OCI-LY7 (cell line): ENCODE data around the gene SURF1. TPM values are rescaled to one million over a fixed set of nuclear protein-coding genes. Genes with fewer than 3 reads are reported as not detected.

Experiments used
- BruUV-seq: library from RNA; stranded (reverse); fragments of 400-500 nt; replicated peaks from 2 replicates; lab custom pipeline; 2021; lab: Mats Ljungman, UMichigan
- CTCF ChIA-PET: fragments of 300-600 bp; sonication (Branson Sonifier 250); formaldehyde crosslinking; loops from one replicate; lab custom pipeline; 2022; ENCODE audit warnings: antibody characterized with exemption; ENCODE audit not compliant: unreplicated experiment; lab: Charles Lee
- POLR2A ChIA-PET: fragments of 300-600 bp; sonication (Branson Sonifier 250); formaldehyde crosslinking; loops from one replicate; lab custom pipeline; 2022; ENCODE audit warnings: antibody characterized with exemption; lab: Charles Lee
- DNase-seq: peaks from one replicate; pipeline ENCODE4 v3.0.0-alpha.2; 2015; ENCODE audit warnings: low spot score
- H2AFZ ChIP-seq: fragments of 200-600 bp; sonication (generic), shearing (Covaris generic); 2 replicates; pipeline ENCODE4 v1.6.1; 2014; ENCODE audit warnings: mild to moderate bottlenecking, antibody characterized with exemption, low read length, moderate library complexity
- H3K27ac ChIP-seq: fragments of 200-600 bp; sonication (generic); 2 replicates; pipeline ENCODE4 v1.5.1; 2014; ENCODE audit warnings: mixed run types, low read depth, mild to moderate bottlenecking, moderate library complexity, low read length, inconsistent platforms; ENCODE audit not compliant: poor library complexity, severe bottlenecking
- H3K36me3 ChIP-seq: fragments of 200-600 bp; sonication (generic); 2 replicates; pipeline ENCODE4 v1.6.1; 2014; ENCODE audit warnings: mild to moderate bottlenecking, antibody characterized with exemption, low read length, moderate library complexity, mixed read lengths; ENCODE audit not compliant: insufficient read depth
- H3K4me1 ChIP-seq: fragments of 200-600 bp; sonication (generic); 2 replicates; pipeline ENCODE4 v1.5.1; 2014; ENCODE audit warnings: mild to moderate bottlenecking, low read length; ENCODE audit not compliant: insufficient read depth, poor library complexity, severe bottlenecking
- H3K4me2 ChIP-seq: fragments of 200-600 bp; sonication (generic); 2 replicates; pipeline ENCODE4 v1.6.1; 2014; ENCODE audit warnings: mild to moderate bottlenecking, low read length
- H3K4me3 ChIP-seq: fragments of 200-600 bp; sonication (generic); 2 replicates; pipeline ENCODE4 v1.5.1; 2014; ENCODE audit warnings: mild to moderate bottlenecking, low read depth, low read length; ENCODE audit not compliant: poor library complexity, severe bottlenecking
- H3K79me2 ChIP-seq: fragments of 200-600 bp; sonication (generic); 2 replicates; pipeline ENCODE4 v1.6.1; 2016; ENCODE audit warnings: low read depth, mild to moderate bottlenecking, low read length, moderate library complexity, mixed read lengths; ENCODE audit not compliant: insufficient read depth
- H3K9me2 ChIP-seq: fragments of 200-600 bp; sonication (generic); 2 replicates; pipeline ENCODE4 v1.6.1; 2016; ENCODE audit warnings: mild to moderate bottlenecking, low read length, mixed read lengths; ENCODE audit not compliant: insufficient read depth
- H3K9me3 ChIP-seq: fragments of 200-600 bp; sonication (generic); 2 replicates; pipeline ENCODE4 v1.6.1; 2014; ENCODE audit warnings: mild to moderate bottlenecking, mixed run types, low read length, mixed read lengths
- H4K20me1 ChIP-seq: fragments of 200-600 bp; sonication (generic); 2 replicates; pipeline ENCODE4 v1.6.1; 2014; ENCODE audit warnings: mild to moderate bottlenecking, antibody characterized with exemption, low read length, moderate library complexity, mixed read lengths; ENCODE audit not compliant: insufficient read depth
- EZH2phosphoT487 ChIP-seq: fragments of 200-600 bp; sonication (generic); IDR thresholded peaks from 2 replicates; pipeline ENCODE4 v1.6.1; 2018; ENCODE audit warnings: low read depth, borderline replicate concordance, mild to moderate bottlenecking, mixed run types, antibody characterized with exemption, low read length, moderate library complexity, mixed read lengths
- intact Hi-C: fragments of 100-400 bp; cut with micrococcal nuclease; formaldehyde crosslinking; loops from one replicate; pipeline ENCODE4 v1.10.0; 2022; ENCODE audit not compliant: unreplicated experiment
- total RNA-seq, 2 experiments: library from RNA; depleted of rRNA in 1 of 2; stranded (reverse); fragments of >200 nt in 1 of 2; shearing (Covaris generic) in 1 of 2; gene quantifications; 2 replicates each; pipeline ENCODE4 v1.2.3, GENCODE V29; 2014 to 2022
- TF ChIP-seq, protein P1 (sequence below): fragments of 200-600 bp; sonication (generic); conservative IDR thresholded peaks from 2 replicates; pipeline ENCODE4 v1.5.1; 2014; ENCODE audit warnings: mild to moderate bottlenecking, antibody characterized with exemption, low read length, moderate library complexity, mixed read lengths

The SURF1 gene
- total RNA-seq, 2 experiments from 2014 or later, result 22.9 to 38.9 TPM

DNA sequence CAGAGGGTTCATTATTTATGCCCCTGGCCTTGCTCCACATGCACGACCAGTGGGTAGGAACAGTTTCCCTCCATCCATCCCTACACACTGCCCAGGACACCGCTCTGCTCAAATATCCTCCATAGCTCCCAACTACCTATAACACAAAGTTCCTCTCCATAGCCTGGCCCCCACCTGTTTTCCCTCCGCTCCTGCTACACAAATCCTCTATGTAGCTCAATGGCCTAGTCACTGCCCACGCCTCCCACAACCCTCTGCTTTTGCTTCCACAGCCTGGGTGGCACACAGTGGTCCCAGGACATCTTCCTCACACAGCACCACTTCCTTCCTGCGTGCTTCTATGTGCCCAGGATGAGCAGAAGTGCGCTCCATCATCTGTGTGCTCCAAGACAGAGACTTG lies 41.1 kb upstream of the SURF1 start:
- no peak for DNase-seq
- no peak overlapping the region for H3K4me3 ChIP-seq
- no TSS peak for BruUV-seq
- no peaks in the 10 kb centered on the region for H3K9me2 ChIP-seq
- POLR2A ChIA-PET, result no interaction called here
- H2AFZ ChIP-seq, result no peak overlapping the region
- intact Hi-C loops, result no loop called here
- CTCF ChIA-PET, result no interaction called here
- no peaks in the 10 kb centered on the region for H4K20me1 ChIP-seq
- H3K4me1 ChIP-seq, result no peaks in the 10 kb centered on the region
- H3K4me2 ChIP-seq, result no peak overlapping the region
- H3K27ac ChIP-seq, result no peak overlapping the region
- no peaks in the 10 kb centered on the region for H3K9me3 ChIP-seq
- no peaks in the 10 kb centered on the region for H3K36me3 ChIP-seq
- no peaks in the 10 kb centered on the region for H3K79me2 ChIP-seq
- TF ChIP-seq, protein P1, sequence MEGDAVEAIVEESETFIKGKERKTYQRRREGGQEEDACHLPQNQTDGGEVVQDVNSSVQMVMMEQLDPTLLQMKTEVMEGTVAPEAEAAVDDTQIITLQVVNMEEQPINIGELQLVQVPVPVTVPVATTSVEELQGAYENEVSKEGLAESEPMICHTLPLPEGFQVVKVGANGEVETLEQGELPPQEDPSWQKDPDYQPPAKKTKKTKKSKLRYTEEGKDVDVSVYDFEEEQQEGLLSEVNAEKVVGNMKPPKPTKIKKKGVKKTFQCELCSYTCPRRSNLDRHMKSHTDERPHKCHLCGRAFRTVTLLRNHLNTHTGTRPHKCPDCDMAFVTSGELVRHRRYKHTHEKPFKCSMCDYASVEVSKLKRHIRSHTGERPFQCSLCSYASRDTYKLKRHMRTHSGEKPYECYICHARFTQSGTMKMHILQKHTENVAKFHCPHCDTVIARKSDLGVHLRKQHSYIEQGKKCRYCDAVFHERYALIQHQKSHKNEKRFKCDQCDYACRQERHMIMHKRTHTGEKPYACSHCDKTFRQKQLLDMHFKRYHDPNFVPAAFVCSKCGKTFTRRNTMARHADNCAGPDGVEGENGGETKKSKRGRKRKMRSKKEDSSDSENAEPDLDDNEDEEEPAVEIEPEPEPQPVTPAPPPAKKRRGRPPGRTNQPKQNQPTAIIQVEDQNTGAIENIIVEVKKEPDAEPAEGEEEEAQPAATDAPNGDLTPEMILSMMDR, result no peak
- no peak for TF ChIP-seq EZH2phosphoT487

DNA sequence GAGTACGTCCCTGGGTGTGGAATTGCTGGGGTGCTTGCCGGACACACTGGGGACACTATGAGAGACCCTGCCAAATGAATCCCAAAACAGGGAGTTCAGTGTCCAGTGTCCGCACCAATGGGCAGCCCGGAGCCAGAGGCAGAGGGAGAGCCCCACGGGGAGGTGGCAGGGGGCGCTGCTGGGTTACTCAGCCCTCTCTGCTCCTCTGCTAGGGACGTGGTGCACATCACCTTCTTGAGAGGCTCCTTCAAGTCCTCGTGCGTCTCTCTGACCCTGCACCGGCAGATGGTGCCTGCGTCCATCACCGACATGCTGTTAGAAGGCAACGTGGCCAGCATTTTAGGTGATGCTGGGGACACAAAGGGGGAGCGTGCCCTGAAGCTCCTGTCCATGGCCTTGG lies 40.7 kb upstream of the SURF1 start:
- CTCF ChIA-PET, result no interaction called here
- no peaks in the 10 kb centered on the region for H3K9me3 ChIP-seq
- no TSS peak for BruUV-seq

DNA sequence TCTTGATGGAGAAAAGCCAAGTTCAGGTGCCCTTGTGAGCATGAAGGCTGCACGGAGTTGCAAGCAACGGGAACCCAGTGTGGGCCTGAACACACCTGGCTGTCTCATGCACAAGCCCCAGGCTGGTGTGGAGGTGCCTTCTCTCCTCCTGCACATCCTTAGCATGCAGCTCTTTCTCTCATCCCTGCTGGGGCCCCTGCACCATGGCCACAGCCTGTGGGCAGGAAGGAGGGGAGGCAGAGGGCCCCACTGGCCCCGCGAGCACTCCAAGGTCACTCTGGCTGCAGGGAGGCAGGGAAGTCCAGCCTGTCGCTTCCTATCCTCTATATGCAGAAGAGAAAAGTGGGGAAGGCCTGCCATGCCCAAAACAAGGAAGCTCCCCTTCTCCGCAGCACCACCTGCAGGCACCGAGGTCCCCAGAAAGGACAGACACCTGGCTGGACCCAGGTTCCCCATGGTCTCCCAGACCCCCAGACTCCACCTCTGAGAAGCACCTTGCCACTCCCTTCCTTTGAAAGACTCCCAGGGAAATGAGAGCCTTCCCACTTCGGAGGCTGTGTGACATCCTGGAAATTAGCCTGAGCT lies 38.5 kb upstream of the SURF1 start:
- H3K36me3 ChIP-seq, result no peaks in the 10 kb centered on the region
- BruUV-seq, result no TSS peak
- H3K27ac ChIP-seq, result no peak overlapping the region
- CTCF ChIA-PET, result interaction anchor here (1.0 kb wide), 1 partner anchor 21 kb away, joined by 4 read pairs; no protein-coding TSS in a partner anchor
- H3K4me1 ChIP-seq, result no peaks in the 10 kb centered on the region
- DNase-seq, result no peak
- POLR2A ChIA-PET, result interaction anchor here (0.5 to 0.7 kb wide), 2 partner anchors 87 to 1673 kb away, joined by 3 to 4 read pairs; no protein-coding TSS in a partner anchor
- TF ChIP-seq EZH2phosphoT487, result no peak
- TF ChIP-seq, protein P1, result no peak
- H4K20me1 ChIP-seq, result no peaks in the 10 kb centered on the region
- H3K9me2 ChIP-seq, result no peaks in the 10 kb centered on the region
- H3K4me3 ChIP-seq, result no peak overlapping the region
- no peaks in the 10 kb centered on the region for H3K9me3 ChIP-seq
- H2AFZ ChIP-seq, result no peak overlapping the region
- H3K4me2 ChIP-seq, result no peak overlapping the region
- no peaks in the 10 kb centered on the region for H3K79me2 ChIP-seq
- intact Hi-C loops, result no loop called here

More for the DNA sequence above, 40.7 kb upstream of the SURF1 start:
- Histone ChIP-seq H4K20me1 (no peaks in the 10 kb centered on the region), H3K79me2 (no peaks in the 10 kb centered on the region), H3K27ac (no peak overlapping the region), H3K9me2 (no peaks in the 10 kb centered on the region), H3K4me3 (no peak overlapping the region), H3K4me1 (no peaks in the 10 kb centered on the region), H3K4me2 (no peak overlapping the region), H3K36me3 (no peaks in the 10 kb centered on the region), H2AFZ (no peak overlapping the region)
- POLR2A ChIA-PET, result no interaction called here
- DNase-seq, result no peak
- TF ChIP-seq EZH2phosphoT487, result no peak
- TF ChIP-seq, protein P1, result peak; percentile 54
- intact Hi-C loops, result no loop called here
